A549 (cell line): ENCODE data around the gene SLC6A3. TPM values are rescaled to one million over a fixed set of nuclear protein-coding genes. Genes with fewer than 3 reads are reported as not detected.
"Not testable (repeated sequence)": the region's sequence is repeated elsewhere in the genome, so short reads cannot be mapped to it uniquely, and the experiment has no call there.

ENCODE experiments used
- ATAC-seq, 2 experiments: fragments of 200-7000 bp in 1 of 2; fragments of >200 bp in 1 of 2; cut with Nextera tagmentation in 1 of 2; cut with Tn5 transposase in 1 of 2; 3 replicates each; pipeline versions ENCODE4 v1.8.0 to v1.9.1; 2018 to 2020; ENCODE audit warnings: mild to moderate bottlenecking in 1 of 2, moderate library complexity in 1 of 2
- CTCF ChIA-PET: fragments of 300-600 bp; sonication (Branson Sonifier 250); formaldehyde crosslinking; extraction: SDS; loops from one replicate; lab custom pipeline; 2021; ENCODE audit warnings: antibody characterized with exemption, inconsistent platforms; lab: Yijun Ruan, JAX
- POLR2A ChIA-PET: fragments of 350-600 bp; formaldehyde crosslinking; extraction: SDS; loops from one replicate; lab custom pipeline; 2021; ENCODE audit warnings: antibody characterized with exemption, inconsistent platforms; lab: Yijun Ruan, JAX
- DNase-seq, 2 experiments: peaks; one replicate each; pipeline versions ENCODE4 v3.0.0 to v3.0.0-alpha.2; 2011 to 2016; ENCODE audit warnings: low read depth in 1 of 2, low spot score in 1 of 2
- FAIRE-seq: peaks from 2 replicates; lab custom pipeline; 2011; peaks lifted over from hg19 to GRCh38; lab: Jason Lieb, UNC
- H3K27ac ChIP-seq, 2 experiments: fragments of >200 bp; sonication (Bioruptor Twin); formaldehyde crosslinking; 3 replicates each; pipeline ENCODE4 v1.5.1; 2016 to 2017
- H3K4me1 ChIP-seq: fragments of >200 bp; sonication (Bioruptor Twin); formaldehyde crosslinking; 3 replicates; pipeline ENCODE4 v1.6.1; 2016
- H3K4me2 ChIP-seq: fragments of >200 bp; sonication (Bioruptor Twin); formaldehyde crosslinking; 3 replicates; pipeline ENCODE4 v1.6.1; 2016
- H3K4me3 ChIP-seq: fragments of >200 bp; sonication (Bioruptor Twin); formaldehyde crosslinking; 3 replicates; pipeline ENCODE4 v1.5.1; 2016
- H3K9me3 ChIP-seq: fragments of >200 bp; sonication (Bioruptor Twin); formaldehyde crosslinking; 3 replicates; pipeline ENCODE4 v1.6.1; 2016
- ATOH8 ChIP-seq: fragments of 250-450 bp; sonication (Bioruptor Pico); IDR thresholded peaks from 2 replicates; pipeline ENCODE4 v1.5.0; 2020; ENCODE audit warnings: low read depth, mild to moderate bottlenecking, moderate library complexity
- BHLHE40 ChIP-seq: IDR thresholded peaks from 2 replicates; pipeline ENCODE4 v1.6.1; 2012; ENCODE audit warnings: low read depth, low read length, inconsistent platforms
- CBX8 ChIP-seq: fragments of 200-600 bp; sonication (generic); IDR thresholded peaks from 2 replicates; pipeline ENCODE4 v1.6.1; 2016
- CEBPB ChIP-seq, 2 experiments: fragments of >200 bp in 1 of 2; sonication (Bioruptor Twin) in 1 of 2; formaldehyde crosslinking in 1 of 2; IDR thresholded peaks; 2 replicates each; pipeline ENCODE4 v1.6.1; 2012 to 2016
- CHD4 ChIP-seq: fragments of 200-600 bp; sonication (generic); IDR thresholded peaks from 2 replicates; pipeline ENCODE4 v1.6.1; 2016; ENCODE audit warnings: antibody characterized with exemption, mild to moderate bottlenecking, borderline replicate concordance
- E2F6 ChIP-seq: IDR thresholded peaks from 2 replicates; pipeline ENCODE4 v1.6.1; 2012; ENCODE audit warnings: low read depth, borderline replicate concordance
- EHF ChIP-seq: fragments of 250-450 bp; sonication (Bioruptor Pico); IDR thresholded peaks from 2 replicates; pipeline ENCODE4 v1.5.0; 2020; ENCODE audit warnings: mild to moderate bottlenecking
- FOXS1 ChIP-seq: fragments of 250-450 bp; sonication (Bioruptor Pico); IDR thresholded peaks from 2 replicates; pipeline ENCODE4 v1.5.0; 2020; ENCODE audit warnings: mild to moderate bottlenecking, moderate library complexity
- HES2 ChIP-seq: fragments of >200 bp; sonication (Bioruptor Twin); formaldehyde crosslinking; IDR thresholded peaks from 2 replicates; pipeline ENCODE4 v1.6.1; 2016
- HOXB13 ChIP-seq: fragments of 250-450 bp; sonication (Bioruptor Pico); IDR thresholded peaks from 2 replicates; pipeline ENCODE4 v1.5.0; 2020; ENCODE audit warnings: low read depth, mild to moderate bottlenecking, moderate library complexity
- KDM1A ChIP-seq: fragments of 200-600 bp; sonication (generic); IDR thresholded peaks from 2 replicates; pipeline ENCODE4 v1.6.1; 2016; ENCODE audit warnings: low read depth, mild to moderate bottlenecking
- KDM5A ChIP-seq: fragments of 200-600 bp; sonication (generic); IDR thresholded peaks from 2 replicates; pipeline ENCODE4 v1.6.1; 2016; ENCODE audit warnings: antibody characterized with exemption, mild to moderate bottlenecking
- MAX ChIP-seq: IDR thresholded peaks from 2 replicates; pipeline ENCODE4 v1.6.1; 2012
- MYC ChIP-seq: IDR thresholded peaks from 2 replicates; pipeline ENCODE4 v1.6.1; 2012; ENCODE audit warnings: mild to moderate bottlenecking, inconsistent platforms, low read length, improper control_type of control experiment, borderline replicate concordance
- NR3C1 ChIP-seq: fragments of >200 bp; sonication (Bioruptor Twin); formaldehyde crosslinking; IDR thresholded peaks from 3 replicates; pipeline ENCODE4 v1.6.1; 2017
- PBX3 ChIP-seq: IDR thresholded peaks from 2 replicates; pipeline ENCODE4 v1.6.1; 2012
- RCOR1 ChIP-seq: fragments of 150-350 bp; IDR thresholded peaks from 2 replicates; pipeline ENCODE4 v1.6.1; 2014; ENCODE audit warnings: antibody characterized with exemption, low read length, low read depth
- RFX5 ChIP-seq: fragments of 450-650 bp; IDR thresholded peaks from 2 replicates; pipeline ENCODE4 v1.7.1; 2014; ENCODE audit warnings: antibody characterized with exemption, mild to moderate bottlenecking, moderate library complexity
- RNF2 ChIP-seq: fragments of 200-600 bp; sonication (generic); IDR thresholded peaks from 2 replicates; pipeline ENCODE4 v1.6.1; 2016; ENCODE audit warnings: low read depth, mild to moderate bottlenecking, antibody characterized with exemption, moderate library complexity, borderline replicate concordance
- SREBF2 ChIP-seq: fragments of 450-650 bp; IDR thresholded peaks from 2 replicates; pipeline ENCODE4 v1.6.1; 2014; ENCODE audit warnings: mild to moderate bottlenecking, moderate library complexity
- TFCP2L1 ChIP-seq: fragments of 250-450 bp; sonication (Bioruptor Pico); IDR thresholded peaks from 2 replicates; pipeline ENCODE4 v1.5.0; 2021; ENCODE audit warnings: mild to moderate bottlenecking
- TP53 ChIP-seq: fragments of 250-450 bp; sonication (Bioruptor Pico); IDR thresholded peaks from 2 replicates; pipeline ENCODE4 v1.5.0; 2021; ENCODE audit warnings: mild to moderate bottlenecking, moderate library complexity
- USF2 ChIP-seq: fragments of 450-650 bp; IDR thresholded peaks from 2 replicates; pipeline ENCODE4 v1.6.1; 2014; ENCODE audit warnings: antibody characterized with exemption
- ZSCAN20 ChIP-seq: fragments of 250-450 bp; sonication (Bioruptor Pico); IDR thresholded peaks from 2 replicates; pipeline ENCODE4 v1.8.0; 2022; ENCODE audit warnings: mild to moderate bottlenecking, moderate library complexity
- WGBS: methylation state at CpG from one replicate; pipeline ENCODE4 v1.1.6; 2017; ENCODE audit errors: missing lambda C conversion rate; 5-methylcytosine and 5-hydroxymethylcytosine counted together
- polyA plus RNA-seq, 4 experiments: library from polyadenylated mRNA; depleted of rRNA in 3 of 4; stranded (reverse); fragments of >200 nt; fragmentation: RNase III in 1 of 4; extraction: RNeasy Plus Mini Kit Qiagen cat#74134 plus additional on column Dnase treatment in 1 of 4; gene quantifications; 2 replicates in 3 of 4; 3 replicates in 1 of 4; pipeline ENCODE4 v1.2.3, GENCODE V29; 2011 to 2017

The SLC6A3 gene
- polyA plus RNA-seq, 2 of the 4 experiments (the other 2 are of a cell fraction), result 0.05 to 0.06 TPM

GRCh38 chr5:1362242-1363015 is 82.8 kb downstream of the SLC6A3 start:
- H3K9me3 ChIP-seq, result no peaks in the 10 kb centered on the region
- ChIA-PET CTCF (interaction anchor here (0.6 to 2.6 kb wide), 4 partner anchors 18 to 187 kb away, joined by 3 to 14 read pairs (median 8); no protein-coding TSS in a partner anchor), POLR2A (interaction anchor here (1.0 kb wide), 1 partner anchor 17 kb away, joined by 3 read pairs; no protein-coding TSS in a partner anchor)
- H3K4me2 ChIP-seq, result peak overlapping the region; percentile 47; the same call in 1 of the 3 replicates
- peak in 1 of 2 experiments; percentile 9; a peak in 1 of 6 replicates for ATAC-seq
- WGBS, result 46% methylated on average over 29 of the region's 29 CpGs
- no peak overlapping the region for H3K27ac ChIP-seq
- DNase-seq, result no peak
- H3K4me1 ChIP-seq, result no peaks in the 10 kb centered on the region
- no peak for FAIRE-seq
- H3K4me3 ChIP-seq, result no peak overlapping the region; the same call in 2 of the 3 replicates
- no peak for TF ChIP-seq CEBPB (IDR thresholded peaks at IDR 0.05)
- no peak for TF ChIP-seq CHD4
- no peak for TF ChIP-seq MYC
- TF ChIP-seq NR3C1, result no peak
- no peak for TF ChIP-seq SREBF2
- no peak for TF ChIP-seq RFX5
- no peak for TF ChIP-seq ATOH8 (CRISPR knock-in tag)
- no peak for TF ChIP-seq ZSCAN20 (CRISPR knock-in tag)
- no peak for TF ChIP-seq TP53 (CRISPR knock-in tag)
- TF ChIP-seq, all 56 proteins: peak for 0

- H3K4me2 ChIP-seq, result no peak overlapping the region
- FAIRE-seq (no peak), ATAC-seq (no peak), DNase-seq (no peak)
- H3K4me3 ChIP-seq, result no peak overlapping the region
- H3K27ac ChIP-seq, result no peak overlapping the region
- ChIA-PET POLR2A (no interaction called here), CTCF (interaction anchor here (1.6 to 2.6 kb wide), 2 partner anchors 19 to 186 kb away, joined by 5 to 14 read pairs; no protein-coding TSS in a partner anchor)
- WGBS, result 40% methylated on average over 2 of the region's 4 CpGs
- no peaks in the 10 kb centered on the region for H3K9me3 ChIP-seq
- no peaks in the 10 kb centered on the region for H3K4me1 ChIP-seq
- TF ChIP-seq RNF2 (no peak), EHF (CRISPR knock-in tag) (no peak), HOXB13 (CRISPR knock-in tag) (no peak), CBX8 (no peak)
- TF ChIP-seq, all 56 proteins: peak for 0
These were observed 84.4 kb downstream of the SLC6A3 start for GRCh38 chr5:1360861-1361260.

- CTCF ChIA-PET, result interaction anchor here (0.9 to 2.6 kb wide), 2 partner anchors 20 to 23 kb away, joined by 3 to 14 read pairs; no protein-coding TSS in a partner anchor
- POLR2A ChIA-PET, H3K4me2 ChIP-seq, H3K27ac ChIP-seq, H3K9me3 ChIP-seq, DNase-seq, ATAC-seq, FAIRE-seq, H3K4me1 ChIP-seq, H3K4me3 ChIP-seq: not testable (repeated sequence)
- 60% methylated on average over 7 of the region's 7 CpGs for WGBS
These were observed 84.9 kb downstream of the SLC6A3 start for GRCh38 chr5:1360367-1360766.

- DNase-seq (no peak), ATAC-seq (no peak), FAIRE-seq (no peak)
- WGBS, result 75% methylated on average over 11 of the region's 11 CpGs
- no peak overlapping the region for H3K4me2 ChIP-seq
- no peaks in the 10 kb centered on the region for H3K9me3 ChIP-seq
- no peaks in the 10 kb centered on the region for H3K4me1 ChIP-seq
- ChIA-PET POLR2A (no interaction called here), CTCF (interaction anchor here (0.9 to 2.6 kb wide), 7 partner anchors 13 to 285 kb away, joined by 3 to 14 read pairs (median 3); no protein-coding TSS in a partner anchor)
- H3K27ac ChIP-seq, result no peak overlapping the region
- no peak overlapping the region for H3K4me3 ChIP-seq
- TF ChIP-seq KDM5A, result no peak
- no peak for TF ChIP-seq PBX3
- TF ChIP-seq CEBPB (IDR thresholded peaks at IDR 0.05), result no peak
- TF ChIP-seq FOXS1 (CRISPR knock-in tag), result no peak
- TF ChIP-seq RCOR1, result no peak
- no peak for TF ChIP-seq KDM1A
- TF ChIP-seq USF2, result no peak
- TF ChIP-seq TFCP2L1 (CRISPR knock-in tag), result no peak
- no peak for TF ChIP-seq MYC
- TF ChIP-seq E2F6, result no peak
- no peak for TF ChIP-seq BHLHE40
- TF ChIP-seq HES2, result no peak
- TF ChIP-seq MAX, result no peak
- no peak for TF ChIP-seq NR3C1
These were observed 85.5 kb downstream of the SLC6A3 start for GRCh38 chr5:1359713-1360112.
